HEK293 (cell line): ENCODE data around the gene OAS2.

ENCODE experiments used
- CTCF ChIA-PET: fragments of 350-600 bp; formaldehyde crosslinking; extraction: SDS; loops from one replicate; lab custom pipeline; 2021; ENCODE audit warnings: antibody characterized with exemption; lab: Yijun Ruan, JAX
- POLR2A ChIA-PET: fragments of 300-600 bp; formaldehyde crosslinking; extraction: SDS; loops from one replicate; lab custom pipeline; 2020; ENCODE audit warnings: antibody characterized with exemption, inconsistent platforms; lab: Yijun Ruan, JAX
- H3K27ac ChIP-seq: fragments of 200-500 bp; sonication (Bioruptor generic); 2 replicates; pipeline ENCODE4 v1.5.1; 2014; ENCODE audit warnings: low read depth, low read length, control low read depth, inconsistent platforms; ENCODE audit errors: extremely low read depth
- H3K36me3 ChIP-seq, 2 experiments: fragments of 200-500 bp in 1 of 2; sonication (Bioruptor generic) in 1 of 2; 1 replicate in 1 of 2; 2 replicates in 1 of 2; pipeline ENCODE4 v1.5.1; 2014 to 2017; ENCODE audit warnings: inconsistent platforms in 2 of 2, low read length in 2 of 2; ENCODE audit not compliant: control insufficient read depth in 2 of 2, insufficient read depth in 1 of 2
- H3K4me1 ChIP-seq: fragments of 200-500 bp; sonication (Bioruptor generic); 2 replicates; pipeline ENCODE4 v1.5.1; 2014; ENCODE audit warnings: mild to moderate bottlenecking, low read length, inconsistent platforms; ENCODE audit not compliant: control insufficient read depth, insufficient read depth
- H3K4me3 ChIP-seq: 2 replicates; pipeline ENCODE4 v1.5.1; 2011; ENCODE audit warnings: low read depth, mild to moderate bottlenecking, control low read depth, low read length, moderate library complexity
- H3K9me3 ChIP-seq: fragments of 200-500 bp; sonication (Bioruptor generic); 2 replicates; pipeline ENCODE4 v1.5.1; 2014; ENCODE audit warnings: low read depth, low read length, inconsistent platforms; ENCODE audit not compliant: control insufficient read depth, insufficient read depth
- ZBTB44 ChIP-seq: fragments of 450-650 bp; IDR thresholded peaks from 2 replicates; pipeline ENCODE4 v1.5.1; 2018; ENCODE audit warnings: missing biosample characterization, mild to moderate bottlenecking, missing genetic modification characterization
- ZBTB7A ChIP-seq: fragments of 450-650 bp; formaldehyde crosslinking; IDR thresholded peaks from 2 replicates; pipeline ENCODE4 v1.5.1; 2016; ENCODE audit warnings: low read depth, missing biosample characterization, missing genetic modification characterization
- ZNF121 ChIP-seq: fragments of 450-650 bp; formaldehyde crosslinking; IDR thresholded peaks from 2 replicates; pipeline ENCODE4 v1.5.1; 2016; ENCODE audit warnings: missing biosample characterization, missing genetic modification characterization
- ZNF202 ChIP-seq: fragments of 450-650 bp; formaldehyde crosslinking; IDR thresholded peaks from 2 replicates; pipeline ENCODE4 v1.5.1; 2016; ENCODE audit warnings: missing biosample characterization, missing genetic modification characterization, borderline replicate concordance
- ZNF423 ChIP-seq: fragments of 450-650 bp; formaldehyde crosslinking; IDR thresholded peaks from 2 replicates; pipeline ENCODE4 v1.5.1; 2016; ENCODE audit warnings: missing biosample characterization, missing genetic modification characterization
- ZNF518A ChIP-seq: fragments of 450-650 bp; formaldehyde crosslinking; conservative IDR thresholded peaks from 2 replicates; pipeline ENCODE4 v1.5.1; 2016; ENCODE audit warnings: low read depth, missing biosample characterization, missing genetic modification characterization
- TF ChIP-seq, protein P1 (sequence below): fragments of 450-650 bp; formaldehyde crosslinking; IDR thresholded peaks from 2 replicates; pipeline ENCODE4 v1.5.1; 2016; ENCODE audit warnings: missing biosample characterization, missing genetic modification characterization
- TF ChIP-seq, protein P2 (sequence below): IDR thresholded peaks from 2 replicates; pipeline ENCODE4 v1.6.1; 2011; ENCODE audit warnings: mild to moderate bottlenecking, low read depth, low read length, borderline replicate concordance

The OAS2 gene

DNA sequence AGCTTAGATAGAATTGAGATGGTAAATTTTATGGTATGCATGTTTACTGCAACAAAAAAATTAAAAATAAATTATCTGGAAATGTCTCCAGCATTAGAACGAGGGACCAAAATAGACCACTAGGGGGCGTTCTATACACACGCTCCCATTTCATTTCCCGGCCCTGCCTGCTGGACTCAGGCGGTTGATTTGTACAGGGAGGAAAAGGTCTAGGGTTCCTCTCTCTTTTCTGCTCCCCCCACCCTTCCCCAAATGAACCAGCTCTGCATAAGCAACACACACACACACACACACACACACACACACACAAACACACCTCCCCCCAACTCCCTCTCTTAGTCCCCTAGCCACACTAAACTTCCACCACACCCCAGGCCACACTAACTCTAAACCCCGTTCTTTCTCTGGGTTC lies 70.4 kb downstream of the OAS2 start (continued):
- TF ChIP-seq, protein P1, sequence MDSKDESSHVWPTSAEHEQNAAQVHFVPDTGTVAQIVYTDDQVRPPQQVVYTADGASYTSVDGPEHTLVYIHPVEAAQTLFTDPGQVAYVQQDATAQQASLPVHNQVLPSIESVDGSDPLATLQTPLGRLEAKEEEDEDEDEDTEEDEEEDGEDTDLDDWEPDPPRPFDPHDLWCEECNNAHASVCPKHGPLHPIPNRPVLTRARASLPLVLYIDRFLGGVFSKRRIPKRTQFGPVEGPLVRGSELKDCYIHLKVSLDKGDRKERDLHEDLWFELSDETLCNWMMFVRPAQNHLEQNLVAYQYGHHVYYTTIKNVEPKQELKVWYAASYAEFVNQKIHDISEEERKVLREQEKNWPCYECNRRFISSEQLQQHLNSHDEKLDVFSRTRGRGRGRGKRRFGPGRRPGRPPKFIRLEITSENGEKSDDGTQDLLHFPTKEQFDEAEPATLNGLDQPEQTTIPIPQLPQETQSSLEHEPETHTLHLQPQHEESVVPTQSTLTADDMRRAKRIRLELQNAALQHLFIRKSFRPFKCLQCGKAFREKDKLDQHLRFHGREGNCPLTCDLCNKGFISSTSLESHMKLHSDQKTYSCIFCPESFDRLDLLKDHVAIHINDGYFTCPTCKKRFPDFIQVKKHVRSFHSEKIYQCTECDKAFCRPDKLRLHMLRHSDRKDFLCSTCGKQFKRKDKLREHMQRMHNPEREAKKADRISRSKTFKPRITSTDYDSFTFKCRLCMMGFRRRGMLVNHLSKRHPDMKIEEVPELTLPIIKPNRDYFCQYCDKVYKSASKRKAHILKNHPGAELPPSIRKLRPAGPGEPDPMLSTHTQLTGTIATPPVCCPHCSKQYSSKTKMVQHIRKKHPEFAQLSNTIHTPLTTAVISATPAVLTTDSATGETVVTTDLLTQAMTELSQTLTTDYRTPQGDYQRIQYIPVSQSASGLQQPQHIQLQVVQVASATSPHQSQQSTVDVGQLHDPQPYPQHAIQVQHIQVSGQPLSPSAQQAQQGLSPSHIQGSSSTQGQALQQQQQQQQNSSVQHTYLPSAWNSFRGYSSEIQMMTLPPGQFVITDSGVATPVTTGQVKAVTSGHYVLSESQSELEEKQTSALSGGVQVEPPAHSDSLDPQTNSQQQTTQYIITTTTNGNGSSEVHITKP (tag by site-specific recombination) = peak; percentile 31; the same call in 1 of the 2 replicates
- TF ChIP-seq ZBTB7A (tag by site-specific recombination) (no peak), ZNF423 (tag by site-specific recombination) (no peak)

GRCh38 chr12:113049976-113050742 lies 71.8 kb downstream of the OAS2 start:
- Histone ChIP-seq H3K9me3 (no peaks in the 10 kb centered on the region), H3K36me3 (no peaks in the 10 kb centered on the region), H3K27ac (no peak overlapping the region), H3K4me3 (no peak overlapping the region), H3K4me1 (no peaks in the 10 kb centered on the region)
- ChIA-PET POLR2A (no interaction called here), CTCF (interaction anchor here (0.6 to 3.9 kb wide), 15 partner anchors 9 to 261 kb away, joined by 3 to 41 read pairs (median 4); no protein-coding TSS in a partner anchor)
- TF ChIP-seq ZBTB44 (tag by site-specific recombination) = no peak
- no peak for TF ChIP-seq ZNF518A (tag by site-specific recombination)
- no peak for TF ChIP-seq ZNF202 (tag by site-specific recombination)
- TF ChIP-seq ZNF121 (tag by site-specific recombination) = 0 out of 2 replicates have a peak, but pooled peaks have one; percentile 26

GRCh38 chr12:113050795-113051194 lies 72.5 kb downstream of the OAS2 start:
- no peaks in the 10 kb centered on the region for H3K36me3 ChIP-seq
- TF ChIP-seq, protein P2, sequence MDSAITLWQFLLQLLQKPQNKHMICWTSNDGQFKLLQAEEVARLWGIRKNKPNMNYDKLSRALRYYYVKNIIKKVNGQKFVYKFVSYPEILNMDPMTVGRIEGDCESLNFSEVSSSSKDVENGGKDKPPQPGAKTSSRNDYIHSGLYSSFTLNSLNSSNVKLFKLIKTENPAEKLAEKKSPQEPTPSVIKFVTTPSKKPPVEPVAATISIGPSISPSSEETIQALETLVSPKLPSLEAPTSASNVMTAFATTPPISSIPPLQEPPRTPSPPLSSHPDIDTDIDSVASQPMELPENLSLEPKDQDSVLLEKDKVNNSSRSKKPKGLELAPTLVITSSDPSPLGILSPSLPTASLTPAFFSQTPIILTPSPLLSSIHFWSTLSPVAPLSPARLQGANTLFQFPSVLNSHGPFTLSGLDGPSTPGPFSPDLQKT = no peak
- TF ChIP-seq, all 188 proteins: peak for 0
- no peak overlapping the region for H3K4me3 ChIP-seq
- no peak overlapping the region for H3K27ac ChIP-seq
- ChIA-PET POLR2A (no interaction called here), CTCF (interaction anchor here (0.6 to 3.9 kb wide), 9 partner anchors 11 to 128 kb away, joined by 3 to 41 read pairs (median 4); no protein-coding TSS in a partner anchor)
- no peaks in the 10 kb centered on the region for H3K4me1 ChIP-seq
- H3K9me3 ChIP-seq = no peaks in the 10 kb centered on the region
